ENCODE measurements around the gene FUT9.

FUT9 gene

DNA sequence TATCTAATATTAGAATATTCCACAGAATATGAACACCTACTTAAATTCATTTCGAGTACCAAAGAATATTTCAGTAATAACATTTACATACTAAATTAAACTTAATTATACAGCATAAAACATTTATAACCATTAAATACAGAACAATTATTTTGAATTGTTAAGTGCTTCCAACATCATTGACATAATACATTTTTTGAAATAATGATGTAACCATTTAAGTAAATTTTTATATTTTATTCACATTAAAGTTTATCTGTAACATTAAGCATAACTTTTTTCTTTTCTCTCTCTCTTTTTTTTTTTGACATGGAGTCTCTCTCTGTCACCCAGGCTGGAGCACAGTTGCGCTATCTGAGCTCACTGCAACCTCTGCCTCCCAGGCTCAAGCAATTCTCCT, 44.5 kb downstream of the FUT9 start:
- no peak overlapping the region for H3K27ac ChIP-seq (ENCODE audit: low read depth, low read length)
- no peaks in the 10 kb centered on the region for H3K27me3 ChIP-seq (ENCODE audit: control insufficient read depth in 5 of 5, insufficient read depth in 4 of 5, low read length in 5 of 5)
- no peak overlapping the region for H3K9ac ChIP-seq (ENCODE audit: low read length in 5 of 5)
- H3K9me3 ChIP-seq (ENCODE audit: control insufficient read depth in 5 of 5, low read length in 5 of 5), result no peaks in the 10 kb centered on the region
- H3K4me3 ChIP-seq (ENCODE audit: low read depth in 1 of 5, low read length in 5 of 5), result no peak overlapping the region
- H3K36me3 ChIP-seq (ENCODE audit: control insufficient read depth in 5 of 5, insufficient read depth in 5 of 5, low read length in 5 of 5), result no peaks in the 10 kb centered on the region
- H3K4me1 ChIP-seq (ENCODE audit: control insufficient read depth in 5 of 5, insufficient read depth in 5 of 5, low read length in 5 of 5), result no peaks in the 10 kb centered on the region

- no peaks in the 10 kb centered on the region for H3K9me3 ChIP-seq (ENCODE audit: control insufficient read depth in 5 of 5, low read length in 5 of 5)
- H3K36me3 ChIP-seq (ENCODE audit: control insufficient read depth in 5 of 5, insufficient read depth in 5 of 5, low read length in 5 of 5), result no peaks in the 10 kb centered on the region
- no peaks in the 10 kb centered on the region for H3K4me1 ChIP-seq (ENCODE audit: control insufficient read depth in 5 of 5, insufficient read depth in 5 of 5, low read length in 5 of 5)
- no peak overlapping the region for H3K4me3 ChIP-seq (ENCODE audit: low read depth in 1 of 5, low read length in 5 of 5)
- H3K27ac ChIP-seq (ENCODE audit: low read depth, low read length), result no peak overlapping the region
- H3K27me3 ChIP-seq (ENCODE audit: control insufficient read depth in 5 of 5, insufficient read depth in 4 of 5, low read length in 5 of 5), result no peaks in the 10 kb centered on the region
- no peak overlapping the region for H3K9ac ChIP-seq (ENCODE audit: low read length in 5 of 5)
These were observed 49.4 kb downstream of the FUT9 start for GRCh38 chr6:96065213-96065612.

GRCh38 chr6:96066376-96066775, 50.6 kb downstream of the FUT9 start:
- Histone ChIP-seq H3K9ac (ENCODE audit: low read length in 5 of 5) (no peak overlapping the region), H3K9me3 (ENCODE audit: control insufficient read depth in 5 of 5, low read length in 5 of 5) (no peaks in the 10 kb centered on the region), H3K27me3 (ENCODE audit: control insufficient read depth in 5 of 5, insufficient read depth in 4 of 5, low read length in 5 of 5) (no peaks in the 10 kb centered on the region), H3K27ac (ENCODE audit: low read depth, low read length) (no peak overlapping the region), H3K36me3 (ENCODE audit: control insufficient read depth in 5 of 5, insufficient read depth in 5 of 5, low read length in 5 of 5) (no peaks in the 10 kb centered on the region), H3K4me1 (ENCODE audit: control insufficient read depth in 5 of 5, insufficient read depth in 5 of 5, low read length in 5 of 5) (no peaks in the 10 kb centered on the region), H3K4me3 (ENCODE audit: low read depth in 1 of 5, low read length in 5 of 5) (no peak overlapping the region)

DNA sequence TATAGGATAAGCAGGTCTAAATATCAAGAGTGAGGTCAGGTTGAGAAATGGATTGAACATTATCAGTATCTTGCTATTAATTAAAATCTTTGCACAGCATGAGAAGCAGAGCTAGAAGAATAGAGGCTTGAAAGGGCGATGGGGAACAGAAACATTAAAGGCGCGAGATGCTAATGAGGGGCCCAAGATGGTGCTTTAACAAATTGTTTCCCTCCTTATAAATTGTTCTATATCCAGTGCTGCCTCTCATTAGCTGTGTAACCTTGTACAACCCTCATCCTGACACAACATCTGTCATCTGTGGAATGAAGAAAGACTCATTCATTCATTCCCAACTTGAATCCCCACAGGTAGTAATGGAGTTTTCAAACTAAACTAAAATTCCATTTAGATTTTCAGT, 57.8 kb downstream of the FUT9 start:
- H3K4me3 ChIP-seq (ENCODE audit: low read depth in 1 of 5, low read length in 5 of 5), result no peak overlapping the region
- no peaks in the 10 kb centered on the region for H3K27me3 ChIP-seq (ENCODE audit: control insufficient read depth in 5 of 5, insufficient read depth in 4 of 5, low read length in 5 of 5)
- no peak overlapping the region for H3K9ac ChIP-seq (ENCODE audit: low read length in 5 of 5)
- H3K36me3 ChIP-seq (ENCODE audit: control insufficient read depth in 5 of 5, insufficient read depth in 5 of 5, low read length in 5 of 5), result no peaks in the 10 kb centered on the region
- H3K9me3 ChIP-seq (ENCODE audit: control insufficient read depth in 5 of 5, low read length in 5 of 5), result no peaks in the 10 kb centered on the region
- no peaks in the 10 kb centered on the region for H3K4me1 ChIP-seq (ENCODE audit: control insufficient read depth in 5 of 5, insufficient read depth in 5 of 5, low read length in 5 of 5)
- no peak overlapping the region for H3K27ac ChIP-seq (ENCODE audit: low read depth, low read length)

- no peaks in the 10 kb centered on the region for H3K4me1 ChIP-seq (ENCODE audit: control insufficient read depth in 5 of 5, insufficient read depth in 5 of 5, low read length in 5 of 5)
- no peak overlapping the region for H3K4me3 ChIP-seq (ENCODE audit: low read depth in 1 of 5, low read length in 5 of 5)
- H3K27ac ChIP-seq (ENCODE audit: low read depth, low read length), result no peak overlapping the region
- no peaks in the 10 kb centered on the region for H3K9me3 ChIP-seq (ENCODE audit: control insufficient read depth in 5 of 5, low read length in 5 of 5)
- H3K36me3 ChIP-seq (ENCODE audit: control insufficient read depth in 5 of 5, insufficient read depth in 5 of 5, low read length in 5 of 5), result no peaks in the 10 kb centered on the region
- no peaks in the 10 kb centered on the region for H3K27me3 ChIP-seq (ENCODE audit: control insufficient read depth in 5 of 5, insufficient read depth in 4 of 5, low read length in 5 of 5)
- H3K9ac ChIP-seq (ENCODE audit: low read length in 5 of 5), result no peak overlapping the region
These were observed 58.2 kb downstream of the FUT9 start for GRCh38 chr6:96074006-96074405.

GRCh38 chr6:96075826-96076225, 60.1 kb downstream of the FUT9 start:
- no peaks in the 10 kb centered on the region for H3K4me1 ChIP-seq (ENCODE audit: control insufficient read depth in 5 of 5, insufficient read depth in 5 of 5, low read length in 5 of 5)
- no peak overlapping the region for H3K4me3 ChIP-seq (ENCODE audit: low read depth in 1 of 5, low read length in 5 of 5)
- no peaks in the 10 kb centered on the region for H3K9me3 ChIP-seq (ENCODE audit: control insufficient read depth in 5 of 5, low read length in 5 of 5)
- no peaks in the 10 kb centered on the region for H3K36me3 ChIP-seq (ENCODE audit: control insufficient read depth in 5 of 5, insufficient read depth in 5 of 5, low read length in 5 of 5)
- no peak overlapping the region for H3K9ac ChIP-seq (ENCODE audit: low read length in 5 of 5)
- H3K27me3 ChIP-seq (ENCODE audit: control insufficient read depth in 5 of 5, insufficient read depth in 4 of 5, low read length in 5 of 5), result no peaks in the 10 kb centered on the region
- H3K27ac ChIP-seq (ENCODE audit: low read depth, low read length), result no peak overlapping the region

DNA sequence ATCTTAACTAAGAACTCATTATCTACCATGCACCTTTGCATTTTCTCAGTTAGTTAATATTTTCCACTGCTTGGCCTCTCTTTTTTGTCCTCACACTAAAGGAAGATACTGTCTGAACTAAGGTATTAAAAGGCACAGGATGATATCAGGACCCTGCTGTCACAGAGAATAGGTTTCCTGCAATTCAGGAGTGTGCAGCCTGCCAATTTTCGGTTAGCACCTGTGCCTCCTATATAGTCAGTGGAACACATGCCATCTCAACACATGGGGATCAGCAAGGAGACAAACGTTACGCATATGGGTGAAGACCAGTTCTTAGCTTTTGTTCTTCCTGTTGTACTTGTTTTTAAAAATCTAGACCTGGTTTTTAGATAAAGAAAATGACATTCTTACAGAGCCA, 71.0 kb downstream of the FUT9 start:
- no peak overlapping the region for H3K4me3 ChIP-seq (ENCODE audit: low read depth in 1 of 5, low read length in 5 of 5)
- no peak overlapping the region for H3K9ac ChIP-seq (ENCODE audit: low read length in 5 of 5)
- no peaks in the 10 kb centered on the region for H3K27me3 ChIP-seq (ENCODE audit: control insufficient read depth in 5 of 5, insufficient read depth in 4 of 5, low read length in 5 of 5)
- no peak overlapping the region for H3K27ac ChIP-seq (ENCODE audit: low read depth, low read length)
- no peaks in the 10 kb centered on the region for H3K9me3 ChIP-seq (ENCODE audit: control insufficient read depth in 5 of 5, low read length in 5 of 5)
- H3K4me1 ChIP-seq (ENCODE audit: control insufficient read depth in 5 of 5, insufficient read depth in 5 of 5, low read length in 5 of 5), result no peaks in the 10 kb centered on the region
- no peaks in the 10 kb centered on the region for H3K36me3 ChIP-seq (ENCODE audit: control insufficient read depth in 5 of 5, insufficient read depth in 5 of 5, low read length in 5 of 5)

GRCh38 chr6:96089173-96089572, 73.4 kb downstream of the FUT9 start:
- no peaks in the 10 kb centered on the region for H3K36me3 ChIP-seq (ENCODE audit: control insufficient read depth in 5 of 5, insufficient read depth in 5 of 5, low read length in 5 of 5)
- H3K27me3 ChIP-seq (ENCODE audit: control insufficient read depth in 5 of 5, insufficient read depth in 4 of 5, low read length in 5 of 5), result no peaks in the 10 kb centered on the region
- H3K27ac ChIP-seq (ENCODE audit: low read depth, low read length), result no peak overlapping the region
- no peak overlapping the region for H3K9ac ChIP-seq (ENCODE audit: low read length in 5 of 5)
- no peak overlapping the region for H3K4me3 ChIP-seq (ENCODE audit: low read depth in 1 of 5, low read length in 5 of 5)
- H3K9me3 ChIP-seq (ENCODE audit: control insufficient read depth in 5 of 5, low read length in 5 of 5), result no peaks in the 10 kb centered on the region
- no peaks in the 10 kb centered on the region for H3K4me1 ChIP-seq (ENCODE audit: control insufficient read depth in 5 of 5, insufficient read depth in 5 of 5, low read length in 5 of 5)

GRCh38 chr6:96094077-96094476, 78.3 kb downstream of the FUT9 start:
- Histone ChIP-seq H3K9ac (ENCODE audit: low read length in 5 of 5) (no peak overlapping the region), H3K27me3 (ENCODE audit: control insufficient read depth in 5 of 5, insufficient read depth in 4 of 5, low read length in 5 of 5) (no peaks in the 10 kb centered on the region), H3K9me3 (ENCODE audit: control insufficient read depth in 5 of 5, low read length in 5 of 5) (no peaks in the 10 kb centered on the region), H3K36me3 (ENCODE audit: control insufficient read depth in 5 of 5, insufficient read depth in 5 of 5, low read length in 5 of 5) (no peaks in the 10 kb centered on the region), H3K4me3 (ENCODE audit: low read depth in 1 of 5, low read length in 5 of 5) (no peak overlapping the region), H3K4me1 (ENCODE audit: control insufficient read depth in 5 of 5, insufficient read depth in 5 of 5, low read length in 5 of 5) (no peaks in the 10 kb centered on the region), H3K27ac (ENCODE audit: low read depth, low read length) (no peak overlapping the region)

DNA sequence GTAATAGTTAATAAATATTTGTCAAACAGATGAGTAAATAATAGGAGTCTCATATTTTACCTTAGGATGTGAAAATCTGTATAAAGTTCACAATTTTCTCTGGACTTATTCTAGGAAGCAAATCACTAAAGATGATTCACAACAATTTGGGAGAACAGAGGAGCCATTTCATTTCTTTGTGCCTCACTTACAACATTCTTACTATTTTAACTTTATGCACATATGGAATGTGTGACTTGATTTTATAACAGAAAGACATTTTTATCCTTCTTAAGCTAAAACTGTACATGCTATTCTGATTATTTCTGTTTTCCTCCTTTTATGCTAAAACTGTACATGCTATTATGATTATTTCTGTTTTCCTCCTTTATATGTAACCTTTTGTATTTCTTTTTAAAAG, 83.3 kb downstream of the FUT9 start:
- no peaks in the 10 kb centered on the region for H3K4me1 ChIP-seq (ENCODE audit: control insufficient read depth in 5 of 5, insufficient read depth in 5 of 5, low read length in 5 of 5)

GRCh38 chr6:96101564-96101963, 85.8 kb downstream of the FUT9 start:
- Histone ChIP-seq H3K9me3 (ENCODE audit: control insufficient read depth in 5 of 5, low read length in 5 of 5) (no peaks in the 10 kb centered on the region), H3K27ac (ENCODE audit: low read depth, low read length) (no peak overlapping the region), H3K4me1 (ENCODE audit: control insufficient read depth in 5 of 5, insufficient read depth in 5 of 5, low read length in 5 of 5) (no peaks in the 10 kb centered on the region), H3K9ac (ENCODE audit: low read length in 5 of 5) (no peak overlapping the region), H3K36me3 (ENCODE audit: control insufficient read depth in 5 of 5, insufficient read depth in 5 of 5, low read length in 5 of 5) (no peaks in the 10 kb centered on the region), H3K4me3 (ENCODE audit: low read depth in 1 of 5, low read length in 5 of 5) (no peak overlapping the region), H3K27me3 (ENCODE audit: control insufficient read depth in 5 of 5, insufficient read depth in 4 of 5, low read length in 5 of 5) (no peaks in the 10 kb centered on the region)

More for the DNA sequence above, 83.3 kb downstream of the FUT9 start:
- Histone ChIP-seq H3K27me3 (ENCODE audit: control insufficient read depth in 5 of 5, insufficient read depth in 4 of 5, low read length in 5 of 5) (no peaks in the 10 kb centered on the region), H3K27ac (ENCODE audit: low read depth, low read length) (no peak overlapping the region), H3K36me3 (ENCODE audit: control insufficient read depth in 5 of 5, insufficient read depth in 5 of 5, low read length in 5 of 5) (no peaks in the 10 kb centered on the region), H3K9me3 (ENCODE audit: control insufficient read depth in 5 of 5, low read length in 5 of 5) (no peaks in the 10 kb centered on the region), H3K9ac (ENCODE audit: low read length in 5 of 5) (no peak overlapping the region), H3K4me3 (ENCODE audit: low read depth in 1 of 5, low read length in 5 of 5) (no peak overlapping the region)
